ENCODE measurements around the gene CYP27B1. TPM values are rescaled to one million over a fixed set of nuclear protein-coding genes. Genes with fewer than 3 reads are reported as not detected.

CYP27B1 gene
- total RNA-seq, 1 experiment from 2014 or later: 11.6 TPM

GRCh38 chr12:57735952-57736740 is 30.7 kb downstream of the CYP27B1 start:
- Histone ChIP-seq H3K27me3 (ENCODE audit: insufficient read depth, low read length) (no peaks in the 10 kb centered on the region), H3K9me3 (ENCODE audit: control insufficient read depth in 1 of 2, insufficient read depth in 1 of 2, low read depth in 1 of 2, low read length in 2 of 2) (no peaks in the 10 kb centered on the region), H3K4me1 (ENCODE audit: control insufficient read depth in 1 of 2, insufficient read depth in 2 of 2, low read length in 2 of 2) (peaks cover 0 to 3% of the 10 kb centered on the region in 2 experiments; a peak in 1 of 4 replicates), H3K4me3 (replicated peaks in 1 of 2; ENCODE audit: low read depth in 1 of 2, low read length in 2 of 2) (no peak overlapping the region), H3K36me3 (ENCODE audit: control insufficient read depth in 1 of 2, insufficient read depth in 2 of 2, low read length in 2 of 2) (peaks cover 0 to 8% of the 10 kb centered on the region in 2 experiments; a peak in 3 of 4 replicates), H3K27ac (ENCODE audit: low read depth, low read length) (no peak overlapping the region), H3K4me2 (ENCODE audit: low read length) (no peak overlapping the region), H3K9me2 (ENCODE audit: insufficient read depth) (no peaks in the 10 kb centered on the region), H2AFZ (ENCODE audit: low read depth, low read length, poor library complexity, severe bottlenecking) (no peak overlapping the region), H3K79me2 (ENCODE audit: insufficient read depth, low read length) (no peaks in the 10 kb centered on the region), H4K20me1 (ENCODE audit: insufficient read depth) (no peaks in the 10 kb centered on the region), H3K9ac (ENCODE audit: low read length) (no peak overlapping the region)
- intact Hi-C loops (cut with micrococcal nuclease): no loop called here
- RAD21 ChIA-PET (ENCODE audit: low non-redundant PET in 1 of 2, low total read pairs in 2 of 2, uncharacterized antibody in 2 of 2, unreplicated experiment in 2 of 2): no interaction called here
- DNase-seq (ENCODE audit: low read depth, low spot score) (no peak), ATAC-seq (no peak)
- TF ChIP-seq RAD21 (IDR thresholded peaks at IDR 0.05; ENCODE audit: low read depth) (no peak), ZNF274 (IDR thresholded peaks at IDR 0.05; ENCODE audit: low read depth, low read length) (no peak), CBX3 (IDR thresholded peaks at IDR 0.05; ENCODE audit: low read depth) (no peak), ZFX (IDR thresholded peaks at IDR 0.05) (no peak), ELF1 (IDR thresholded peaks at IDR 0.05; ENCODE audit: borderline replicate concordance, low read depth) (no peak), SIN3A (IDR thresholded peaks at IDR 0.05; ENCODE audit: low read depth) (no peak), EZH2 (IDR thresholded peaks at IDR 0.05) (no peak), SRF (IDR thresholded peaks at IDR 0.05; ENCODE audit: low read depth) (no peak), TCF7L2 (IDR thresholded peaks at IDR 0.05; ENCODE audit: borderline replicate concordance, extremely low read depth, insufficient read depth, insufficient read length) (no peak), ZBTB33 (IDR thresholded peaks at IDR 0.05; ENCODE audit: extremely low read depth, insufficient replicate concordance, low read length) (no peak), EGR1 (IDR thresholded peaks at IDR 0.05; ENCODE audit: low read depth) (no peak), SP1 (IDR thresholded peaks at IDR 0.05; ENCODE audit: low read depth) (no peak)
- no TSS peak for BruUV-seq (replicated peaks)
- POLR2A ChIA-PET: no interaction called here
- CTCF ChIA-PET: no interaction called here

Measured in HCT116 (cell line).